Fibroblast of peridontal ligament (primary cell): Measurements from ENCODE around the gene BBS9.
"Not testable (repeated sequence)": the region's sequence is repeated elsewhere in the genome, so short reads cannot be mapped to it uniquely, and the experiment has no call there.

Experiments used
- DNase-seq: peaks from one replicate; pipeline ENCODE4 v3.0.0-alpha.2; 2010; ENCODE audit errors: extremely low read depth

Gene BBS9

DNA sequence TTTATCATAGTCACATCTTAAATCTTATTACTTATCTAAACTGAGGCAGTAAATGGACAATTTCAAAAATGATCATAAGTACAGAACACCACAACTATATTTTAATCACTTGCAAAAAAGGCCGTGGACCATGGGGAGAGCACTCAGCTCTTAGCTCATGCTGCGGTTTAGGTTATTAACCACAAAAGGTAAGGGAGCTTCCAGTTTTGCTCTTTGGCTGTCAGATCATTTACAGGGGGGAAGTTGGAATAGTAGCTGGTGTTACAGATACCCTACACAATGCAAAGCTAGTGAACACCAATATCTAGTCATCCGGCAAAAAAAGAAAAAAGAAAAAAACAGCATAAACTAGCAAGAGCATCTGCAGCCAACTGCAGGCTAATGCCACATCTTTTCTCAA, 147.0 kb downstream of the BBS9 start:
- no peak for DNase-seq

DNA sequence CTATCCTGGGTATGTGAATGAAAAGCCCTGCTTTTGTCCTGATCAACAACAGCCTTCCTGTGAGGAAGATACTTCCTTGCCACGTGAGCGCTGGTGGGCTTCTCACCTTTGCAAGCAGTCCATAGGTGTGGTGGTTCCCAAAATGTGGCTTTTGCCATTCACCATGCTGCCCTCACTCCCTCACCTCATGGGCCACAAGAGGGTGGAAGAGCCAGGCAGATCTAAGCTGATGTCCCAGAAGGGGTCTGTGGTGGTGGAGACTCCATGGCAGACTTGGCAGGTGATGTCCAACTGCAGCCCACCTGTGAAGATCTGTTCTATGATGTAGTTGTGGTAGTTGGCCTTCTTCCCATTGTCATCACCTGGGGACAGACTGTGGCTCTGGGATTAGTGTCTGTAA, 147.4 kb downstream of the BBS9 start:
- no peak for DNase-seq

DNA sequence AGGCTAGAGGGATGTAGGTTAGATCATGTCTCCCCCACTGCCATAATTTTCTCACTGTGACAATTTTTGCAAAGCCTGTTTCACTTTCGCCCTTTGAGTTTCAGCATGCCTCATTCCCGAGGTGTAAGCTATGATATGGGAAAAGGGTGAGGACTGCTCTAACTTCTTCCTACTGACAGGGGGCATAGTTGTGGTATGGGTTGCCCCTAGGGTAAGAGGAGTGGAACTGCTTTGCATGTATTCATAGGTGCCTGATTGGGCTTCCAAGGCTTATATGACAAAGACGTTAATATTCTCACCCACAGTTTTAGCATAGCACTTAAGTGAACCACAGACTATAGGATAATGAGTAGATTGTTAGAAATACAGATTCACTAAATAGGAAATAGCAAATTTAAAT, 148.7 kb downstream of the BBS9 start:
- no peak for DNase-seq

DNA sequence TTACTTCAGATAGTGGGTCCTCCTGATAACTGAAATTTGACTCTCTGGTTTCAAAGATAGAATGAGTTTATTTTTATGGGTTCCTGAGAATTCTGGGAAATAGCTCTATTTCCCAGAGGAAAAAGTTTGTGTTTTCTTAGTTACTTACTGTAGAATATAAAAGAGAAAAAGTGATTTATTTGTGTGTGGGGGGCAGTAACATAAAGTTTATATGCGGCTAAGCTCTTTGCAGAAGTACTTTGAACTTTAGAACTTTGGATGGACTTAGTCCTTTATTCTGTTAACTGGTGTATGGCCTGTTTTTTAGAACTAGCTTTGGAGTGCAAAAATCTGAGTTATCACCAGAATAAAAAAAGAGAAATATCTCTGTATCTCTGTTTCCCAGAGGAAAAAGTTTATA, 157.1 kb downstream of the BBS9 start:
- DNase-seq = no peak

DNA sequence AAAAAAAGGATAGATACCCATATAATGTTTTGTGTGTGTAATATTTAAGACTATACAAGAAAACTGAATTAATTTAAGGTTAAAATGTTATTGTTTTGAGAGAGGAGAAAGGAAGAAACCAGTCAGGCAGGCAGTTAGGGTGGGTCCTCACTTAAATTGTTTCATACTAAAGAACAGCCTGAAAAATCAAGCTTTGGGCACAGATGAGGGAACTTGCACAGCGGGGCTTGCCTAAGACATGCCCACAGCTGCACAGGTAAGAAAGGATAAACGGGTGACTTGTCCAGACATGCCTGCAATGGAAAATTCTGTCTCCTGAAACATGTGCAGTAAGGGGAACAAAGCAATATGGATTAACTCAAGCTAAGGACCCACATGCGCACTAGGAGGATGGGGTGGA, 158.4 kb downstream of the BBS9 start:
- no peak for DNase-seq

DNA sequence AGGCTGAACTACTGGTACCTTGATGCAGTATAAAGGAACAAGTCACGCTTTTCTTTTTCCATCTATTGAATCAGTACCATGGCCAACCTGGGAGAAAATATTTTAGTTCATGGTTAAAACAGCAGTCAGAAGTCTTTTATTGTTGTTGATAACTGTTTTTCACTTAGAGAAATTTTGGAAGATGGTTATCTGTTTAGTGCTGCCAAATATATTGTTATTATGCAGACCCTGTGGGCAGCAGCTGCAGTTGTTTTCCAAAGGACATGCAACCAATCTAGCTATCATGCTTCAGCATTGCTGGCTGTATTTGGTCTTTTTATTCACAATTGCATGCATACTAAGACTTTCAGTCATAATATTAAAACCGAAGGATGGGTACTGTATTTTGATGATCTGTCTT, 169.5 kb downstream of the BBS9 start:
- DNase-seq = no peak

DNA sequence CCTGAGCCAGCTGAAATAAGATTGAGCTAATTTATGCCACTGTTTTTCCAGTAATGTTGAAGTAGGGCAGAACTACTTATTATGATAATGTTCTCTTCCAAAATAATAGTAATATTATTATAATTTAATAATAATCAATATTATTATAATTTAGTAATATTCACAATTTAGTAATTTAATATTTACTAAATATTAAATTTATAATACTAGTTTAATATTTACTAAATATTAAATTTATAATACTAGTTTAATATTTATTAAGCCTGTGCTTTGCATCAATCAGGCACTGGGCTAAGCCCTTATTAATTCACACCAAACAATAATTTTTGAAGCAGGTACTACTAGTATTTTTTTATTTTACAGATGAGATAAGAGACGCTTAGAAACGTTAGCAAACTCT, 170.1 kb downstream of the BBS9 start:
- no peak for DNase-seq

DNA sequence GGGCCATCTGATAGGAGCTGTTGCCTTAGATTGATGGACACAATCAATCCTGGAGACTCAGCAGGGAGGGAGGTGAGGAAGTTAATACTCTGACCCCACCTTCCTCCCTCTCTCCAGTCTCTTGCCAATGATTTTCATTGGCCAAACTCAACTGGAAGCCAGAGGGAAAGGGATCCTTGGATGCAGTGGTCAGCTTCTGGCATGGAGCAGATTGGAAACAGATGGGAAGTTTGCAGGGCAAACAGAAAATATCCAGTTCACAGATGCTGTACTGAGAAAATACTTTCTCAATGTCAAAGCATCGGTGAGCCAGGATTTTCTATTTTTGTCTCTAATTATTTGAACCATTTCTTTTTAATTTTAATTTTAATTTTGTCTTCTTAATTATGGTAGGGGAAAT, 170.8 kb downstream of the BBS9 start:
- peak; percentile 58 for DNase-seq

DNA sequence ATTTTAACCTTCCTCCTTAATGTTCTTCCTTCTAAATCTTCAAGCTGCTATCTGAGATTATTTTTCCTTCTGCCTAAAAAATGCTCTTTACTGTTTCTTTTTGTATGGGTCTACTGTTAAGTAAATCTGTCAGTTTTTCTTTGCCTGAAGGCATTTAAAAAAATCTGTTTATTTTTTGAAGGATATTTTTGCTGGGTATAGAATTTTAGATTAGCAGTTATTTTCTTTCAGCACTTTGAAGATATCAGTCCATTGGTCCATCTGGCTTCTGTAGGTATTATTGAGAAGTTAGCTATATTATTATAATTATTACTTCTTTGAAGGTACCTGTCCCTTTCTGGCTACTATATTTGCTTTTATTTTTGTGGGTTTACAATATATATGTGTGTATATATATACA, 171.4 kb downstream of the BBS9 start:
- DNase-seq = no peak

DNA sequence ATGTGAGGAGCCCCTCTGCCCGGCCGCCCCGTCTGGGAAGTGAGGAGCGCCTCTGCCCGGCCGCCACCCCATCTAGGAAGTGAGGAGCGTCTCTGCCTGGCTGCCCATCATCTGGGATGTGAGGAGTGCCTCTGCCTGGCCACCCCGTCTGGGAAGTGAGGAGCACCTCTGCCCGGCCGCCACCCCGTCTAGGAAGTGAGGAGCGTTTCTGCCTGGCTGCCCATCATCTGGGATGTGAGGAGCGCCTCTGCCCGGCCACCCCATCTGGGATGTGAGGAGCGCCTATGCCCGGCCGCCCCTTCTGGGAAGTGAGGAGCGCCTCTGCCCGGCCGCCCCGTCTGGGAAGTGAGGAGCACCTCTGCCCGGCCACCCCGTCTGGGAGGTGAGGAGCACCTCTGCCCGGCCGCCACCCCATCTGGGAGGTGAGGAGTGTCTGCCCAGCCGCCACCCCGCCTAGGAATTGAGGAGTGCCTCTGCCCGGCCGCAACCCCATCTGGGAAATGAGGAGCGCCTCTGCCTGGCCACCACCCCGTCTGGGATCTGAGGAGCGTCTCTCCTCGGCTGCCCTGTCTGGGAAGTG, 174.7 kb downstream of the BBS9 start:
- DNase-seq = not testable (repeated sequence)

DNA sequence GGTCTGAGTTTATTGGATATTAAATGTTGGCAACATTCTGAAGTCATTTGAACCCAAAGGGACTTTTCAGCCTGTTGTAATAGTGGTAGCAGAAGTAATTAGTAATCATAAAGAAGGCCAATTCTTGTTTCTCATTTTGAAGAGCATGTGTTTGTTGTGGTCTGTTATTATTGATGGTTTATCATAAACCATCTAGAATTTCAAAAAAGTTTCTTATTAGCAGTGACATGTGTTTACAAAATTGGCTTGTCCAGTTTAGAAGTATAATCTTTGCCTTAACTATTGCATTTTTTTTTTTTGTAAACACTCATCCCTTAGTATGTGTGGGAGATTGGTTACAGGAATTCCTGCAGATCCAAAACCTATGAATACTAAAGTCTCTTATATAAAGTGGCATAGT, 177.8 kb downstream of the BBS9 start:
- DNase-seq = no peak

DNA sequence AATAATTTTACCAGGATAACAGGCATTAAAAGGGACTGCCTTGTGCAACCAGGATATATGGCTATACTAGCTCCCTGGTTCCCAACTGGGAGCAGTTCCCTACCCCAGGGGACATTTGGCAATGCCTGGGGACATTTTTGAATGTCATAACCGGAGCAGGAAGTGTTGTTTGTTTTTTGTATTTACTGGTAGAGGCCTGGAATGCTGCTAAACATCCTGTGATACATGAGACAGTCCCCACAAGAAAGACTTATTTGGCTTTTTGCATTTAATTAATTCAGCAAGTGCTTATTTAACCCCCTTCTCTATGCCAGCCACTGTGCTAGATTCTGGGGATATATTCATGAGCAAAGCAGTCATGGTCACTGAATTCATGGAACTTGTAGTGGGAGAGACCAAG, 181.2 kb downstream of the BBS9 start:
- no peak for DNase-seq

DNA sequence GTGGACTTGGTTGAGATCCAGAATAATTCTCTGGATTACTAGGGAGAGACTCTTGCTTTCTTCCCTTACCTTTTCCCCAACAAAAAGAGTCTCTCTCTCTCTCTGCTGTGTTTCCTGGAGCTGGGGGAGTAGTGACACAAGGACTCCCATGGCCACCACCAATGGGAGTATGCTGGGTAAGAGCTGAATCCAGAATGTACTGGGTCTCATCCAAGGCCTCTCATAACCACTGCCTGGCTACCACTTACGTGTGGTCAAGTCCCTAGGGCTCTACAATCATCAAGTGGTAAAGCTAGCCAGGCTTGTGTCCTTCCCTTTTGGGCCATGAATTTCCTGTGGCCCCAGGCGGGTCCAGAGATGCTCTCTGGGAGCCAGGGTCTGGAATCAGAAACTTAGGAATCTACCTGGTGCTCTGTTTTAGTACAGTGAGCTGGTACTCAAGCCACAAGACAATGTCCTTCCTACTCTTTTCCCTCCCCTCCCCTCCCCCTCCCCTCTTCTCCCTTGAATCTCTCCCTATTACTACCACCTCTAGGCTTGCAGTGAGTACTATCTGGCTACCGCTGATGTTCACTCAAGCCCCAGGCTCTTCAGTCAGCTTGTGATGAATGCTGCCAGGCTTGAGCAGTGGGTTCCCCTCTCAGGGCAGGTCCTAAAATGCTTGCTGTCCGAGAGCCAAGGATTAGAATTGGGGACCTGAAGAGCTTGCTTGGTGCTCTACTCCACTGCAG, 196.6 kb downstream of the BBS9 start:
- peak; percentile 23 for DNase-seq

DNA sequence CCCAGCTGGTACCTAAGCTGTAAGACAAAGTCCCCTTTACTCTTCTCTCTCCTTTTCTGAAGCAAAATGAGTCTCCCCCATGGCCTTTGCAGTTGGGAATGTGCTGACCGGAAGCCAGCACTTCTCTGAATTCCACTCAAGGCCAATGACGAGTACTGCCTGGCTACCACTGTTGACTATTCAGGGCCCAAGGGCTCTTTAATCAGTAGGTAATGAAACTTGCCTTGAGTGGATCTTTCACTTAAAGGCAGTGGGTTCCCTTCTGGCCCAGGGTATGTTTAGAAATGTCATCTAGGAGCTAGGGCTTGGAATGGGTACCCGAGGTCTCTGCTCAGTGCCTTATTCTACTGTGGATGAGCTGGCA, 197.1 kb downstream of the BBS9 start:
- no peak for DNase-seq

DNA sequence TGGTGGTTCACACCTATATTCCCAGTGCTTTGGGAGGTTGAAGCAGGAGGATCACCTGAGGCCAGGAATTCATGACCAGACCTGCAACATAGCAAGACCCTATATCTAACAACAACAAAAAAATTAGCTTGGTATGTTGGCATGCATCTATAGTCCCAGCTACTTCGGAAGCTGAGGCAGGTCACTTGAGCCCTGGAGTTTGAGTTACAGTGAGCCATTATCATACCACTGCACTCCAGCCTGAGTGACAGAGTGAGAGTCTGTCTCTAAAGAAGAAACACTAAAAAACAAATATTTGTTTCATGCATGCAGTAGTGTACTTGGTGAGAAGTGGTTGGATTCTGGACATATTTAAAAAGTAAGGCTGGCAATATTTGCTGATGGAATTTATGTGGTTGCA, 198.1 kb downstream of the BBS9 start:
- DNase-seq = no peak

DNA sequence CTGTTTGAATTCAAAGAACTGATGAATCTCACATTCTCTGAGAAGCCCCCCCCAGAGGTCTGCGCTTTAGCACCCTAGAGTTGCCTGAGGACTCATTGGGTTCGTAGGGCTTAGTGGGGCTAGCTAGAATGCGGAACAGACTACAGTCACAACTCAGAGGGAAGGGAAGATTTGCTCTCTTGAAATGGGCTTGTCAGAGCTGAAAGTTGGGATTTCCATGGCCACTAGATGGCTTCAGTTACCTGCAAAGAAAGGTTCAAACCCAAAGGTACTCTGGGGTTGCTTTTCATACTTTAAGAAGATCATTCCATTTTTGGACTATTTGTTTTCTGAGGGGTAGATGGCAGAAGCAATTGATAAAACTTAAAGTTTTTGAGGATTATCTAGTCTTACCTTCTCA, 205.0 kb downstream of the BBS9 start:
- peak; percentile 12 for DNase-seq

DNA sequence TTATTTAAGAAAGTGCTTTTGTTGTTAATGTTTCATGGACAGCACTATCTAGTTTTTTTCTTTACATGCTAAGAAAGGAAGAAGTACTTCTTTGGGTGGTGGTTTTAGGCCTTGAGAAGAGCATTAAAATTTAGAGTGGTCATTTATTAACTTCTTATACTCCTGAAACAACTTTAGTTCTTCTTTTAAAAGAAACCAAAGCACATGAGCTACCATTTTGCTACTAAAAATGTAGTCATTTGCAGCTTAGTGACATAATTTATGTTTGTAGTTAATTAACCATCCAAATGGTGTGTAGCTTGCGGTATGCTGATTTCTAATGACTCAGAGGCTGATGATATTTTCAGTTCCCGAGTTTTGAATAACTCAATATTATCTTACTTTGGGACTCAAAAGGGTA, 207.5 kb downstream of the BBS9 start:
- DNase-seq = no peak

DNA sequence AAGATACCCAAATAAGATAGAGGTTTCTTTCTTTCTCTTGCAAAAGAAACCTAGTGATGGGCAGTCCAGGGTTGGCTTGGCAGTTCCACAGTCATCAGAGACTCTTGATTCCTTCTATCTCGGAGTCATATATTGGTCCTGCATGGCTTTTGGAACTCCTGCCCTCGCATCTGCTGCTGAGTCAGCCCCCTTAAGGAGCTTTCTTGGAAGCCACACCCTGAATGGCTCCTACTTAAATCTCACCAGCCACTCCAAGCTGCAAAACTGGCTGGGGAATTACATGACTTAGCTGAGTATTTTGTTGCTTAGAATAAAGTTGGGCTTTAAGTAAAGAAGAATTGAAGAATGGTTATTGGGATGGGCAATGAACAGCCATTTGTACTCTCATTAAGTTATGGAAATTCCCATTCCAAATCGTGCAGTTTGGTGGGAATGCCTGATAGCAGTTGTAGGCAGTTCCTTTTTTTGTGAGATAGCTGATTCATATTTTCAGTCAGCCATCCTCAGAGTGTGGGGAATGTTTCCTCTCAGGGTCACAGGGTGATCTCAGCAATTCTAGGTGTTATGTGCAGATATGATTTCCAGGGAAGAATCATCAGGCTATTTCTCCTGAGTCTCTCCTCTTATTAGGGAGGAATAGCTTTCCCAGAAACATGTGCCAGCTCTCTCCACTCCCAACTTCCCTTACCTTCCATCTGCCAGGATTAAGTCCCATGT, 209.9 kb downstream of the BBS9 start:
- DNase-seq = peak; percentile 18

DNA sequence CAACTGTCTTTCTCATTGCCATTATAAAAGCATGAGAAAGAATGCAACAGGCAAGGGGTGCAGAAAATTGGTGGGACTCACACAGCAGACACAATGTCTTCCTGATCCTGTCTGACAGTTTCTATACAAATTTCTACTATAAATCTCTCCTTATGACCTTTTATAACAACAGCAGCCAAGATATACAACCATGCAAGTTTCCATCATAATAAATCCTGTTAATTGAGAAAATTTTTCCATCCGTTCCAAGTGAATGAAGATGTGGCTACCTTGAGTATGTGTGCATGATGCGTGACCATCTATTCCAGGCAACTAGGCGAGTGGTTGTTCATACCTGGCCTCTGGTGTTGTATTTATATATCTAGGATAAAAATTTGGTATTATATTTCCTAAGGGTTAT, 216.7 kb downstream of the BBS9 start:
- DNase-seq = no peak

DNA sequence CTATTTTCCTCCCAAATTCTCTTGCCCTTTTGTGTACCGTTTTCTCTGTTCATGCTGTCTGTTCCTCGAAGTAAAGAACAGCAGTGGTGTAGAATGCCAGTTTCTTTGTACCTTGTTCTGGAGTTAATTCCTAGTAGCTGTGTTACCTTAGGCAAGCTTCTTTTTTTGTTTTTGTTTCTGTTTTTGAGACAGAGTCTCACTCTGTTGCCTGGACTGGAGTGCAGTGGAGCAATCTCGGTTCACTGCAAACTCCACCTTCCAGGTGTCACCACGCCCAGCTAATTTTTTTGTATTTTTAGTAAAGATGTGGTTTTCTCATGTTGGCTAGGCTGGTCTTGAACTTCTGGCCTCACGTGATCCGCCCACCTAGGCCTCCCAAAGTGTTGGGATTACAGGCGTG, 221.2 kb downstream of the BBS9 start:
- no peak for DNase-seq

DNA sequence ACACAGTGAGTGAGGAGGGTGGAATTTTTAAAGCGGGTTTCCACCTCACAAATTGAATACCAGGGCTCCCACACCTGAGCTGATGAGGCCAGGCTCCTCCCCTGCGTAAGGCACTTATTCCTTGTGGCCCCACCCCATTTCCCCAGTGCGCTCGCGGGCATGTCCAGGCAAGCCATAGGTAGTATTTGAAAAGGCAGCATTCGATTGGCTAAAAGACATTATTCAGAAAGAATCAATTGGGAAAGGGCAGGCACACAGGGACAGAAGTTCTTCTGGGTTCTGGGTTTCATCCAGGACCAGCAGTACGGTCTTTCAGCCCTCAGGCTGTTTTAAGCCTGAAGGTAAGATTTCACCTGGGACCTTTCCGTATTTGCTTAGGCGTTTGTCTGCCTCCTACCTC, 222.3 kb downstream of the BBS9 start:
- no peak for DNase-seq

DNA sequence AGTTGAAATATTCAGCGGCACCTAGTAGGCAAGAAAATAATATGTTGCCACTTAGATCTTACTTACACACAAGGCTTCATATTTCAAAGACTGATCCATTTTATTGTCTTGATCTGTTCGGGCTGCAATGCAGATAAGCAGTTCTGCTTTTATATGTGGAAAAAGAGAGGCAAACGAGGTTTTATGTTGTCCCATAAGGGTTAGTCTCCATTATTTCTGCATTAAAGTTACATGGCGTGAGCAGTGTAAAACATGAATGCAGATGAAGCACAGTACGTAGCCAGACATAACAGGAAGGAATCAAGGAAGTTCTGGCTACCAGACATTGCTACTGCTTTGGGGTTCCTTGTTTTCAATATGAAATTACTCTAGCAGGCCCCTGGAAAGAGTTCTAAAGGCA, 224.8 kb downstream of the BBS9 start:
- no peak for DNase-seq

DNA sequence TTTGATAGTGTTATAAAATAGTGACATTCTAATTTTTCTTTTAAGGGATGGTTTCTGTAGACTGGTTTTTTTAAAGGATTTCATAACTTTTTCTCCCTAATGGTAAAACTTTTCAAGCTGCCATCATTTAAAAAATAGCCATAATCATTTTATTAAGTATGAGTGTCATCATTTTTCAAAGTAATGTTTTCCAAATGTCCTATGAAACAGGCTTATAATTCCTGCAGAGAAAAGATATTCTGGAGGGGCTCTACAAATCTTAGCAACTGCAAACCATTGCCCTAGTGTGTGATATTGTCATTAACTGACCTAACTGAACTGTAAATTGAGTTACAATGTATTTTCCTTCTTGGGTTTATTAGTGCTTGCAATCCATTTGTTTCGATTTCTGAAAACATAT, 226.0 kb downstream of the BBS9 start:
- no peak for DNase-seq

DNA sequence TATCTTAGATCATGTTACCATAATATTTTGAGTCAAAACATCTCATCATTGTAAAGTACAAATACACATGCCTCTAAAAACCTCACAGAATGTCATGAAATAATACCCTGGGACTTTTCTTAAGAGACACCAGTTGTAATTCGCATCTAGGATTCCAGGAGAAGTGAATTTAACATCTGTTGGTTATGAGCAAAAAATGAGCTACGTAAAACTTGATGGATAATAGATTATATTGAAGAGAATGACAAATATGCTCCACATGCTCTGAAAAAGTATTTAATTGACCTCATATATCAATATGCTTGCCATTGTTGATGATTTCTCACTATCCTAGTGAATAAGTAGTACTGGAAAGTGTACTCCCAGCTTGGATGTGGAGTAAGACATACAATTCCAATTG, 227.0 kb downstream of the BBS9 start:
- no peak for DNase-seq
